NCI-H1417 (cell line): Measurements from ENCODE around the gene SST.

Source experiments
- DNase-seq, 3 experiments: peaks; one replicate each; lab custom pipeline; 2025; lab: John Stamatoyannopoulos, UW

Gene SST

GRCh38 chr3:187629711-187630110 lies 40.5 kb downstream of the SST start:
- DNase-seq, result no peak

DNA sequence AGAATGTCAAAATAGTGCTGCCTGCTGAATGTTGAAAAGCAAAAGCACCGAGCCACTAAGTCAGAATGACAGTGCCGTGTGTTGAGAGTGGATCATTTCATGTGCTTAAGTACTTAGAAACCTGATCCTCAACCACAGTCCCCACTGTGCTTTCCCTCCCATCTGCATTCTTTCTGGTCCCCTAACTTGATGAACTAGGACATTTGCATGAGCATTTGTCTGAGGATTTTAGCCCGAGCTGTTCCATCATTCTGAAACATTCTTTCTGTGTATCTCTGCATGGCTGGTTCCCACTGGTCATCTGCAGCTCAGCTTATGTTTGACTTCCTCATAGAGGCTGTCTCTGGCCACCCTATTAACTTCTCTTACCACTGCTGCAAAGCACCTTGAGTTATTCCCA lies 42.0 kb downstream of the SST start:
- DNase-seq, result peak in 2 of 3 experiments; percentile 18 to 66

- DNase-seq, result no peak
Measured at GRCh38 chr3:187626581-187626980, 43.6 kb downstream of the SST start.

- no peak for DNase-seq
Measured at GRCh38 chr3:187624588-187624987, 45.6 kb downstream of the SST start.

DNA sequence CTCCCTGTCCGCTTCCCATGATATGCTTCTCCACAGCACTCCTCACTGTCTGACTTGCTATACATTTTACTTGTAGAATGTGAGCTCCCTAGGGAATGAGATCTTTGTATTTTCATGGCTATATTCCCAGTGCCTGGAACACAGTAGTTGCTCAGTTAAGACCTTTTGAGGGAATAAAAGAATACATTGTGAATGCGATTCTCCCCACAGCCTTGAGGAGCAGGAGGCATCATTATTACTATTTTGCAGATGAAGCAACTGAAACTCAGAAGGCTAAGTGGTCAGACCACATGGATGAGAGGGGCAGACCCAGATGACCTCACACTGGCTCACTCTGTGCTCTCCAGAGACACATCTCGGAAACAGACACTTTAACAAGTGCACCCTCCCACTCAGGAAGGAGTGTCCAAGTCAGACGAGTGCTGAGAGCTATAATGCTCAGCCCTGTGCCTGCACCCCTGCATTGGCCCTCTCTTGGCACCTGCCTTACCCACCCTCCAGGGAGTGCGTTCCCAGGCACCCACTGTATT lies 46.8 kb downstream of the SST start:
- DNase-seq, result peak in 1 of 3 experiments; percentile 68

DNA sequence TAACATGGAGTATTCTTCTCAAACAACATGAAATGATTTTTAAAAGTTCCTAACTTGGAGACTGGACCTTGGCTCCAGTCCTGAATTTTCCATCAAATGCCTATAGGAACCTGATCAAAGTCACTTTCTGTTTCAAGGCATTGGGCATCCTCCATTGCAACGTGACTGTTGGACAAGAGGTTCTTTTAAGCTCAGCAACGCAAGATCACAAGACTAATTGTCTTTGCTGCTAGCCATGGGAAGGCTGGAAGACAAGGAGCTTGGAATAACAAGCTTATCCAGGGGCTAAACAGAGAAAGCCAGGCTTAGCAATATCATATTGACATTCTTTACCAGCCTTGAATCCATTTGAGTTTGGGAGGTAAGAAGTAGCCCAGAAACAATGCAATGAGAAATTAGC lies 48.3 kb downstream of the SST start:
- no peak for DNase-seq

GRCh38 chr3:187619461-187619860 lies 50.7 kb downstream of the SST start:
- DNase-seq, result no peak
